ENCODE measurements around the gene FIBP.

DNA sequence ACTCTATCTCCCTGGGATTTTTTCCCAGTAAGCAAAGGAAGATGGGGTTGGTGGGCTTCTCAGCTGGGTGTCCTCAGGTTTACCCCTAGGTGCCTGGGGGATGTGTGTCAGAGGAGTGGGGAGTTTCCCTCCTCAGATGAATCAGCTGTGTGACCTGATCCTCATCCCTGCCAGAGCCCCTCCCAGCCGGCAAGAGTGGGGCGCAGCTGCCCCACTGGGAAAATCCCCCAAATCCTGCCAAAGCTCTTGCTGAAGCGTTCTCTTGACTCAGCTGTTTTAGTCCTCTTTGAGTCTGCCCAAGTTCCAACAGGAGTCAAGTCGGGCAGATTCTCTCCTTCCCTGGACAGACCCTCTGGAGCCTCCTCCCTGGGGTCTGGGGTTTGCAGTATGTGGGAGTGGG is 24.6 kb upstream of the FIBP start:
- TF ChIP-seq, protein P1, sequence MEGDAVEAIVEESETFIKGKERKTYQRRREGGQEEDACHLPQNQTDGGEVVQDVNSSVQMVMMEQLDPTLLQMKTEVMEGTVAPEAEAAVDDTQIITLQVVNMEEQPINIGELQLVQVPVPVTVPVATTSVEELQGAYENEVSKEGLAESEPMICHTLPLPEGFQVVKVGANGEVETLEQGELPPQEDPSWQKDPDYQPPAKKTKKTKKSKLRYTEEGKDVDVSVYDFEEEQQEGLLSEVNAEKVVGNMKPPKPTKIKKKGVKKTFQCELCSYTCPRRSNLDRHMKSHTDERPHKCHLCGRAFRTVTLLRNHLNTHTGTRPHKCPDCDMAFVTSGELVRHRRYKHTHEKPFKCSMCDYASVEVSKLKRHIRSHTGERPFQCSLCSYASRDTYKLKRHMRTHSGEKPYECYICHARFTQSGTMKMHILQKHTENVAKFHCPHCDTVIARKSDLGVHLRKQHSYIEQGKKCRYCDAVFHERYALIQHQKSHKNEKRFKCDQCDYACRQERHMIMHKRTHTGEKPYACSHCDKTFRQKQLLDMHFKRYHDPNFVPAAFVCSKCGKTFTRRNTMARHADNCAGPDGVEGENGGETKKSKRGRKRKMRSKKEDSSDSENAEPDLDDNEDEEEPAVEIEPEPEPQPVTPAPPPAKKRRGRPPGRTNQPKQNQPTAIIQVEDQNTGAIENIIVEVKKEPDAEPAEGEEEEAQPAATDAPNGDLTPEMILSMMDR (conservative IDR thresholded peaks at IDR 0.05; ENCODE audit: low read depth, low read length): no peak
- TF ChIP-seq EZH2 (IDR thresholded peaks at IDR 0.05; ENCODE audit: low read length, unreplicated experiment): no peak
- no peak for TF ChIP-seq EZH2phosphoT487 (IDR thresholded peaks at IDR 0.05; ENCODE audit: borderline replicate concordance, low read length)
